ENCODE results near the gene RASGRP4.
"Not testable (repeated sequence)": the region's sequence is repeated elsewhere in the genome, so short reads cannot be mapped to it uniquely, and the experiment has no call there.

RASGRP4 gene

GRCh38 chr19:38434549-38435051 lies 8.6 kb upstream of the RASGRP4 start:
- no peak for TF ChIP-seq CTCF (conservative IDR thresholded peaks at IDR 0.05)
- H3K27ac ChIP-seq = no peak overlapping the region

DNA sequence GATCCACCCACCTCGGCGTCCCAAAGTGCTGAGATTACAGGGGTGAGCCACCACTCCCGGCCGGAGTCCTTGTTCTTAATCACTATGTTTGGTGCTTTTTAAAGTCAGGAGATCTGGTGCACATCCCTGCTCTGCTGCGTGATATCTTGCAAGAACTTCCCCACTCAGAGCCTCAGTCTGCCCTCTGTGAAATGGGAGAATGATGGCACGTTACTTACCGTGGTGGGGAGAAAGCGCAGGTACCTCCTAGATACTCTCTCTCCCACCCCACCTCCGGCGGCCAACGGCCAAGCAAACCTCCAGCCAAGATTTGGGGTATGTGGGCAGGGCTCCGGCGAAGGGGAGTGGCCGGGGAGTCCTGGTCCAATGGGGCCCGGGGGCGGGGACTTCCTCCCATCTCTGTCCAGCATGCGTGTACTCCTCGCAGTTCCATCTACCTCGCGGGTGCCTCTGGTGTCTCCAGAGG lies 7.3 kb upstream of the RASGRP4 start, which contains the start of gene RYR1:
Gene RYR1, plus strand, starts transcription at position 424 of the 466 bp plus-strand sequence. CDS start 139 bp downstream, outside the sequence.
- H3K27ac ChIP-seq = no peak within 1 kb of the TSS
- TF ChIP-seq CTCF (conservative IDR thresholded peaks at IDR 0.05) = no peak

- no peak overlapping the region for H3K27ac ChIP-seq
- TF ChIP-seq CTCF (conservative IDR thresholded peaks at IDR 0.05) = no peak
Observed at GRCh38 chr19:38430931-38431330, 4.9 kb upstream of the RASGRP4 start.

DNA sequence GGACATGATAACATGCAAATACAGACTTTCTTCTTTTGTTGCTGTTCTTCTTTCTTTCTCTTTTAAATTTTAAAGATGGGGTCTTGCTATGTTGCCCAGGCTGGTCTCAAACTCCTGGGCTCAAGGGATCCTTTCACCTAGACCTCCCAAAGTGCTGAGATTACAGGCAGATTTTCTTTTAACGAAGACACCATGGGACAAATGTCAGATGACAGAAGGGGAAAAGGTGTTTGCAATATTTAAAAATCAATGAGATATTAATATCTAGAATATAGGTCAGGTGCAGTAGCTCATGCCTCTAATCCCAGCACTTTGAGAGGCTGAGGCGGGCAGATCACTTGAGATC lies 3.8 kb upstream of the RASGRP4 start:
- H3K27ac ChIP-seq = no peak overlapping the region
- TF ChIP-seq CTCF (conservative IDR thresholded peaks at IDR 0.05) = no peak

DNA sequence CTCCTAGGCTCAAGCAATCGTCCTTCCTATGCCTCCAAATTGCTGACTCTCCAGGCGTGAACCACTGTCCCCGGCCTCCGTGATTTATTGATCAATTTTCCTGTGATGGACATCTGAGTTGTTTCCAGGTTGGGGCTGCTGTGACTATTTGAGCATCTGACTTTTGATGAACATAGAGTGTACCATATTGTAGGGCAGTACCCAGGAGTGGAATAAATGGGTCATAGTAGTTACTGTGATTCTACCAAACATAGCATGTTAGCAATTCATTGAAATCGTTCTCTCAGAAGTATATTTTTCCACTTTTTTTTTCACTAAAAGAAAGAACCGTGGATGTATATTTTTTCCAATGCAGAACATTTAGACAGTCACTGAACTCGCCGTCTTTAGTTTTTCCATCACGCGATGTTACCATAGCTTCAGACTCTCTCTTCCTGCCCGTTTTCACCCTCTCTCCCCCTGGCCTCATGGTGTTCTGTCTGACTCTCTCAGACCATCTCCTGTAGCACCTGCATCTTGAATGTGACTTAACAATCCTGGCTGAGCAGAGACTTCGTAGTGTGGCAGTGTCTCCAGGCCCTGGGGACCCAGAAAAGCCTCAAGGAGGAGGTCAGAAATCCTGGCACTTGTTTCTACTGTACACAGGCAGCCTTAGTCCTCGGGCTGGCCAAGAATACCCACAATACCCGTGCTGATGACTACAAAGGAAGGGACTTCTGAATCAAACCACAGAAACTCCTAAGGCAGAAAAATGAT lies 3.2 kb upstream of the RASGRP4 start:
- no peak overlapping the region for H3K27ac ChIP-seq
- TF ChIP-seq CTCF (conservative IDR thresholded peaks at IDR 0.05) = no peak

- H3K27ac ChIP-seq = not testable (repeated sequence)
Observed at GRCh38 chr19:38427035-38427677, 1.1 kb upstream of the RASGRP4 start.

DNA sequence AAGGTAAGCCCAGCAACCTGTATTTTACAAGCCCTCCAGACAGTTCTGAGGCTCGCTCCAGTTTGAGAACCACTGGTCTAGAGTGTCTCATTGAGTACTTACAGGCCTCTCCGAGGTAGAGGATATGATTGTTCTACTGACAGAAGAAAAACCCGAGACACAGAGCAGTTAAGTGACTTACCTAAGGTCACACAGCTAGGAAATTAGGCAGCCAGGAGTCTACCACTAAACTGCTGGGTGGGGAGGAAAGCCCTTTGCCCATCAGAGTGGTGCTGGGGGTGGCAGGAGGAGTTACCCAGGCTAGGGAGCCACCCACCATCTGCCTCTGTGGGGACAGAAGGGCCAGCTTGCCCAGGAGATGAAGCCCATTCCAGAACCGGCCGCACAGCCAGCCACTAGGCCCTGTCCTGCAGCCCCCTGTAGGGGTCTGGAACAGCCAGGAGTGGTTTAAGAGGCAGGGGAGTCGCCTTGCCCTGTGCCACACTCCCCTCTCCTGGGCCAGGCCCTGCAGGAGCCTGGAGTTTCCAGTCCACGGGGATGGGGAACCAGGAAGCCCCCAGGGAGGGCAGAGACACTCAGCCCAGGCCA lies 703 bp downstream of the RASGRP4 start:
- H3K27ac ChIP-seq = no peak overlapping the region
- TF ChIP-seq CTCF (conservative IDR thresholded peaks at IDR 0.05) = no peak

All from VCaP (cell line).